ENCODE results near the gene SLC24A4. TPM values are rescaled to one million over a fixed set of nuclear protein-coding genes. Genes with fewer than 3 reads are reported as not detected.

Gene SLC24A4
- polyA plus RNA-seq, 1 donor (not counting 4 experiments of a cell fraction or from before 2014, with no cell fraction given): 0.10 TPM

GRCh38 chr14:92321701-92322100 lies 1.3 kb upstream of the SLC24A4 start:
- FAIRE-seq (no peak), DNase-seq (ENCODE audit: low read depth, low spot score) (no peak)
- dilution Hi-C loops (cut with MboI; ENCODE audit: extremely low pct_ligation_motif_present, low sequenced_read_pairs): no loop called here
- no peak for TF ChIP-seq CTCF (optimal IDR thresholded peaks at IDR 0.05 in 1 of 3, IDR thresholded peaks at IDR 0.05 in 1 of 3, conservative IDR thresholded peaks at IDR 0.05 in 1 of 3; ENCODE audit: extremely low read depth in 1 of 3, insufficient read depth in 2 of 3, low read length in 3 of 3)
- TF ChIP-seq EZH2 (IDR thresholded peaks at IDR 0.05; ENCODE audit: low read length): no peak
- no peaks in the 10 kb centered on the region for H3K4me1 ChIP-seq (ENCODE audit: control insufficient read depth, extremely low read depth, insufficient read depth, low read length)
- no peaks in the 10 kb centered on the region for H3K36me3 ChIP-seq (ENCODE audit: control insufficient read depth in 2 of 2, extremely low read depth in 1 of 2, insufficient read depth in 2 of 2, low read length in 2 of 2)
- no peak overlapping the region for H3K4me2 ChIP-seq (ENCODE audit: control insufficient read depth, extremely low read depth, insufficient read depth, low read depth, low read length)
- H3K27ac ChIP-seq (ENCODE audit: control insufficient read depth, insufficient read depth, low read length): no peak overlapping the region
- no peak overlapping the region for H3K9ac ChIP-seq (ENCODE audit: control insufficient read depth, extremely low read depth, insufficient read depth, low read length)
- H3K9me1 ChIP-seq (ENCODE audit: control insufficient read depth, extremely low read depth, insufficient read depth, low read length): no peaks in the 10 kb centered on the region
- peaks cover 63% of the 10 kb centered on the region for H3K27me3 ChIP-seq (ENCODE audit: control insufficient read depth, extremely low read depth, insufficient read depth, low read length)
- H3K79me2 ChIP-seq (ENCODE audit: control insufficient read depth, insufficient read depth, low read length): no peaks in the 10 kb centered on the region
- H3K9me3 ChIP-seq (ENCODE audit: control insufficient read depth, low read depth, low read length): peaks cover 11% of the 10 kb centered on the region
- no peak overlapping the region for H2AFZ ChIP-seq (ENCODE audit: control insufficient read depth, low read length)
- no peak overlapping the region for H3K4me3 ChIP-seq (ENCODE audit: control insufficient read depth in 2 of 3, extremely low read depth in 1 of 3, insufficient read depth in 2 of 3, low read depth in 1 of 3, low read length in 3 of 3)
- no peaks in the 10 kb centered on the region for H4K20me1 ChIP-seq (ENCODE audit: control insufficient read depth, extremely low read depth, insufficient read depth, low read length)

- peaks cover 70% of the 10 kb centered on the region for H3K27me3 ChIP-seq (ENCODE audit: control insufficient read depth, extremely low read depth, insufficient read depth, low read length)
- H3K9ac ChIP-seq (ENCODE audit: control insufficient read depth, extremely low read depth, insufficient read depth, low read length): no peak overlapping the region
- no peaks in the 10 kb centered on the region for H3K4me1 ChIP-seq (ENCODE audit: control insufficient read depth, extremely low read depth, insufficient read depth, low read length)
- no peaks in the 10 kb centered on the region for H3K36me3 ChIP-seq (ENCODE audit: control insufficient read depth in 2 of 2, extremely low read depth in 1 of 2, insufficient read depth in 2 of 2, low read length in 2 of 2)
- no peak overlapping the region for H3K4me2 ChIP-seq (ENCODE audit: control insufficient read depth, extremely low read depth, insufficient read depth, low read depth, low read length)
- dilution Hi-C loops (cut with MboI; ENCODE audit: extremely low pct_ligation_motif_present, low sequenced_read_pairs): no loop called here
- FAIRE-seq (no peak), DNase-seq (ENCODE audit: low read depth, low spot score) (no peak)
- H3K9me1 ChIP-seq (ENCODE audit: control insufficient read depth, extremely low read depth, insufficient read depth, low read length): no peaks in the 10 kb centered on the region
- H4K20me1 ChIP-seq (ENCODE audit: control insufficient read depth, extremely low read depth, insufficient read depth, low read length): no peaks in the 10 kb centered on the region
- H3K79me2 ChIP-seq (ENCODE audit: control insufficient read depth, insufficient read depth, low read length): no peaks in the 10 kb centered on the region
- H3K4me3 ChIP-seq (ENCODE audit: control insufficient read depth in 2 of 3, extremely low read depth in 1 of 3, insufficient read depth in 2 of 3, low read depth in 1 of 3, low read length in 3 of 3): no peak overlapping the region
- peaks cover 5% of the 10 kb centered on the region for H3K9me3 ChIP-seq (ENCODE audit: control insufficient read depth, low read depth, low read length)
- TF ChIP-seq CTCF (optimal IDR thresholded peaks at IDR 0.05 in 1 of 3, IDR thresholded peaks at IDR 0.05 in 1 of 3, conservative IDR thresholded peaks at IDR 0.05 in 1 of 3; ENCODE audit: extremely low read depth in 1 of 3, insufficient read depth in 2 of 3, low read length in 3 of 3) (no peak), EZH2 (IDR thresholded peaks at IDR 0.05; ENCODE audit: low read length) (no peak)
- no peak overlapping the region for H3K27ac ChIP-seq (ENCODE audit: control insufficient read depth, insufficient read depth, low read length)
- no peak overlapping the region for H2AFZ ChIP-seq (ENCODE audit: control insufficient read depth, low read length)
These were observed 449 bp upstream of the SLC24A4 start for GRCh38 chr14:92322516-92322915.
